ENCODE measurements around the gene HECTD4.

GRCh38 chr12:112121780-112122565 lies 260.3 kb downstream of the HECTD4 start:
- no peak for TF ChIP-seq POLR2A (IDR thresholded peaks at IDR 0.05; ENCODE audit: low read length)
- TF ChIP-seq GATA1 (IDR thresholded peaks at IDR 0.05; ENCODE audit: low read depth, low read length), result no peak

Data from erythroblast (primary cell).